BE2C (cell line): Measurements from ENCODE around the gene CDK5RAP2.
"Not testable (repeated sequence)": the region's sequence is repeated elsewhere in the genome, so short reads cannot be mapped to it uniquely, and the experiment has no call there.

ENCODE experiments used
- DNase-seq: peaks from one replicate; pipeline ENCODE4 v3.0.0-alpha.2; 2020
- H3K27me3 ChIP-seq: fragments of 250-450 bp; sonication (Bioruptor Pico); 2 replicates; pipeline ENCODE4 v1.5.1; 2020; ENCODE audit warnings: mild to moderate bottlenecking
- H3K36me3 ChIP-seq: fragments of 250-450 bp; sonication (Bioruptor Pico); 2 replicates; pipeline ENCODE4 v1.5.1; 2020; ENCODE audit warnings: mild to moderate bottlenecking
- H3K4me1 ChIP-seq: fragments of 250-450 bp; sonication (Bioruptor Pico); 2 replicates; pipeline ENCODE4 v1.5.1; 2020
- H3K4me3 ChIP-seq: 2 replicates; pipeline ENCODE4 v1.5.1; 2011; ENCODE audit warnings: low read depth, low read length
- H3K9me3 ChIP-seq: fragments of 250-450 bp; sonication (Bioruptor Pico); 2 replicates; pipeline ENCODE4 v1.5.1; 2020
- TF ChIP-seq, protein P1 (sequence below): IDR thresholded peaks from 2 replicates; pipeline ENCODE4 v1.5.1; 2012; ENCODE audit warnings: mild to moderate bottlenecking, low read depth, low read length

The CDK5RAP2 gene

DNA sequence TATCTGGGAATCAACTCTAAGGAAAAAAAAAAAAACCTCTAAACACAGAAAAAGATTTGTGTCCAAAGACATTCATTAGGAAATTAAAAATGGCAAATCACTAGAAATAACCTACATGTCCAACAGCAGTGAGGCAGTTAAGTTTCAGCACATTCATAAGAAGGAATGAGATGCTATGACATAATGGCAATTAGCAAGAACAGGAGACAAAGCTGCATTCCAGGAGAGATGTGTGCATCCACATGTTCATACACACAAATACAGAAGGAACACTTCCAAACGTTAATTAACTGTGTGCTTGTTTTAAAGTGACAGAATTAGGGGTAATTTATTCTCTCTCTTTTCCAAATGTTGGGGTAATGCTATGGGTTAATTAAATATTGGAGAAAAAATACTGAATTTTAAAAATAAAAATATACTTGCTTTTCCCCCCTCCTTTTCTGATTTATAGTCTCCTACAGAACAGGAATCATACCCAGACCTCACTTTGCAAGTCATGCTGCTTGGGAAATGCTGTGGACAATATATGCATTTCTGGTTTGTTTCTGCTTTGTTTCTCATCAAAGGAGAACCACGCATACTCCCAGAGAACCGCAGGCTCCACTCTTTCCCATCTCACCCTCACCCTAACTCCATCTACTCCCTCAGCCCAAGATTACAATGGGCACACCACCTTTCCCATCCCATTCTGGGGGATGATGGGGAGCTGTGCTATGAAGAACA lies 114.1 kb downstream of the CDK5RAP2 start:
- no peaks in the 10 kb centered on the region for H3K9me3 ChIP-seq
- H3K36me3 ChIP-seq, result peaks cover 33% of the 10 kb centered on the region
- H3K4me1 ChIP-seq, result no peaks in the 10 kb centered on the region
- H3K27me3 ChIP-seq, result no peaks in the 10 kb centered on the region
- H3K4me3 ChIP-seq, result no peak overlapping the region
- TF ChIP-seq, protein P1, sequence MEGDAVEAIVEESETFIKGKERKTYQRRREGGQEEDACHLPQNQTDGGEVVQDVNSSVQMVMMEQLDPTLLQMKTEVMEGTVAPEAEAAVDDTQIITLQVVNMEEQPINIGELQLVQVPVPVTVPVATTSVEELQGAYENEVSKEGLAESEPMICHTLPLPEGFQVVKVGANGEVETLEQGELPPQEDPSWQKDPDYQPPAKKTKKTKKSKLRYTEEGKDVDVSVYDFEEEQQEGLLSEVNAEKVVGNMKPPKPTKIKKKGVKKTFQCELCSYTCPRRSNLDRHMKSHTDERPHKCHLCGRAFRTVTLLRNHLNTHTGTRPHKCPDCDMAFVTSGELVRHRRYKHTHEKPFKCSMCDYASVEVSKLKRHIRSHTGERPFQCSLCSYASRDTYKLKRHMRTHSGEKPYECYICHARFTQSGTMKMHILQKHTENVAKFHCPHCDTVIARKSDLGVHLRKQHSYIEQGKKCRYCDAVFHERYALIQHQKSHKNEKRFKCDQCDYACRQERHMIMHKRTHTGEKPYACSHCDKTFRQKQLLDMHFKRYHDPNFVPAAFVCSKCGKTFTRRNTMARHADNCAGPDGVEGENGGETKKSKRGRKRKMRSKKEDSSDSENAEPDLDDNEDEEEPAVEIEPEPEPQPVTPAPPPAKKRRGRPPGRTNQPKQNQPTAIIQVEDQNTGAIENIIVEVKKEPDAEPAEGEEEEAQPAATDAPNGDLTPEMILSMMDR, result no peak
- DNase-seq, result no peak

DNA sequence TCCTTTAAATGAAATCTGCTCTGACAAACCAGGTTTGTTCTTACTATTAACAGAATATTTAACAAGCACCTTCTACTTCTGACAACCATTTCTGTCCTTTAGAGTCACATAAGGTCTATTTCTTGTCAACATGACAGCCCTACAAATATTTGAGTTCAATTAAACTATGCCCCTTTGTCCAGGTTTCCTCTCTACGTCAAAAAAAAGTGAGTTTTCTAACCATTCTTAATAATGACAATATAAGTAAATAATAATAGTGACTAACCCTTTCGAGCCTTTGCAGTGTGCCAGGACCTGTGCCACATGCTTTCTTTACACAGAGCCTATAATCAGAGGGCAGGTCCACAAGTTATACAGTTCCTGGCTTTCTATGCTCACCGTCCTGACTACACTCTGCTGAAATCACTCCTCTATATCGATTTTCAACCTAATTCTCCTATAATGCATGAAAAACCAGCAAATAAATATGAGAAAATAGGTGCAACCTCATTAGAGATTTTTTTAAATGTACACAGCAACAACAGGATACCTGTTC lies 115.0 kb downstream of the CDK5RAP2 start:
- DNase-seq, result no peak
- Histone ChIP-seq H3K4me3 (no peak overlapping the region), H3K9me3 (no peaks in the 10 kb centered on the region), H3K36me3 (peaks cover 31% of the 10 kb centered on the region), H3K4me1 (no peaks in the 10 kb centered on the region), H3K27me3 (no peaks in the 10 kb centered on the region)
- TF ChIP-seq, protein P1, result no peak

- no peaks in the 10 kb centered on the region for H3K27me3 ChIP-seq
- H3K9me3 ChIP-seq, result no peaks in the 10 kb centered on the region
- TF ChIP-seq, protein P1, result no peak
- no peak for DNase-seq
- no peaks in the 10 kb centered on the region for H3K4me1 ChIP-seq
- peaks cover 29% of the 10 kb centered on the region for H3K36me3 ChIP-seq
- H3K4me3 ChIP-seq, result no peak overlapping the region
Measured at GRCh38 chr9:120464176-120464886, 115.6 kb downstream of the CDK5RAP2 start.

DNA sequence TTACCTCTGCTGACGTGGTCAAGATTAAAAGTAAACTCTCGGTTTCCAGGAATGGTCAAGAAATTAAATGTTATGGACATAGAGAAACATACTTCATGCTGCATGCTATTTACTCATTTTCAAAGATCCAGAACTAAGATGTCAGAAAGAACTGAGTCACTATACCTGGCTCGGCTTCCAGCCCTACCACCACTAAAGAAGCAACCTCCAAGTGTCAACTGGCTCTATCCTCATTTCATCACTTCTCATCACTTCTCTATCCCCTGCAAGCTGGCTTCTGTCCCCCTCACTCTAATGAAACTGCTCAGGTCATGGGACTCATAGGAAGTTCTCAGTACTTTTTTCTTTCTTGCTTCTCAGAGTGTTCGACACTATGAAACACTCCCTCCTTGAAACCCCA lies 116.2 kb downstream of the CDK5RAP2 start:
- no peaks in the 10 kb centered on the region for H3K9me3 ChIP-seq
- TF ChIP-seq, protein P1, result no peak
- DNase-seq, result no peak
- H3K4me3 ChIP-seq, result no peak overlapping the region
- no peaks in the 10 kb centered on the region for H3K27me3 ChIP-seq
- peaks cover 31% of the 10 kb centered on the region for H3K36me3 ChIP-seq
- no peaks in the 10 kb centered on the region for H3K4me1 ChIP-seq

DNA sequence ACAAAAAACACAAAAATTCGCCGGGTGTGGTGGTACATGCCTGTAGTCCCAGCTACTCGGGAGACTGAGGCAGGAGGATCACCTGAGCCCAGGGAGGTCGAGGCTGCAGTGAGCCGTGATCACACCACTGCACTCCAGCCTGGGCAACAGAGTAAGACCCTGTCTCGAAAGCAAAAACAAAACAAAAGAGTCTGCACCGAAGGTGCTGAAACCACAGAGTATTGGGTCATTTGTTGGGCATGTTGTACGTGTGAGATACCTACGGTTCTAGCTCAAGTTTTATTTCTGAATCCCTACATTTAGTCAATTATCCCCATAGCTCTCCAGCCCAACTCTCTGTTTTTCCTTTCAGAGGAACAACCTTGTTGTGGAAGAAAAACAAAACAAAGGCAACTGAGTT lies 118.3 kb downstream of the CDK5RAP2 start:
- peaks cover 28% of the 10 kb centered on the region for H3K36me3 ChIP-seq

GRCh38 chr9:120456218-120456617 lies 123.7 kb downstream of the CDK5RAP2 start:
- Histone ChIP-seq H3K9me3 (no peaks in the 10 kb centered on the region), H3K27me3 (no peaks in the 10 kb centered on the region), H3K4me1 (no peaks in the 10 kb centered on the region), H3K36me3 (peaks cover 39% of the 10 kb centered on the region), H3K4me3 (no peak overlapping the region)
- TF ChIP-seq, protein P1, result no peak
- DNase-seq, result no peak

More for the DNA sequence above, 118.3 kb downstream of the CDK5RAP2 start:
- not testable (repeated sequence) for H3K27me3 ChIP-seq, H3K4me3 ChIP-seq, H3K4me1 ChIP-seq, DNase-seq, H3K9me3 ChIP-seq
